IMR-90 (cell line): ENCODE results near the gene SCTR. TPM values are rescaled to one million over a fixed set of nuclear protein-coding genes. Genes with fewer than 3 reads are reported as not detected.

Experiments used
- ATAC-seq: fragments of 200-7000 bp; cut with Tn5 transposase; 2 replicates; pipeline ENCODE4 v1.9.1; 2020; ENCODE audit warnings: low read depth, mild to moderate bottlenecking, moderate library complexity
- BruUV-seq: library from RNA; stranded (reverse); fragments of 400-500 nt; replicated peaks from 2 replicates; lab custom pipeline; 2021; lab: Mats Ljungman, UMichigan
- CTCF ChIA-PET: fragments of 300-600 bp; formaldehyde crosslinking; extraction: SDS; loops from one replicate; lab custom pipeline; 2021; ENCODE audit warnings: antibody characterized with exemption; lab: Yijun Ruan, JAX
- POLR2A ChIA-PET: fragments of 300-600 bp; sonication (Branson Sonifier 250); formaldehyde crosslinking; loops from one replicate; lab custom pipeline; 2022; ENCODE audit warnings: antibody characterized with exemption; ENCODE audit not compliant: unreplicated experiment; lab: Charles Lee
- DNase-seq: peaks from one replicate; pipeline ENCODE4 v3.0.0; 2013
- H2AFZ ChIP-seq: replicated peaks from 2 replicates; pipeline ENCODE3; 2013; ENCODE audit warnings: low read length, mild to moderate bottlenecking; ENCODE audit not compliant: poor library complexity
- H2AK5ac ChIP-seq: 2 replicates; pipeline ENCODE4 v1.6.1; 2013; ENCODE audit warnings: low read depth, low read length, inconsistent platforms
- H2AK9ac ChIP-seq: replicated peaks from 2 replicates; pipeline ENCODE3; 2013; ENCODE audit warnings: mild to moderate bottlenecking, low read depth, low read length, moderate library complexity; ENCODE audit not compliant: poor library complexity
- H2BK120ac ChIP-seq: 2 replicates; pipeline ENCODE4 v1.6.1; 2013; ENCODE audit warnings: low read depth, low read length, inconsistent platforms
- H2BK15ac ChIP-seq: 3 replicates; pipeline ENCODE4 v1.6.1; 2013; ENCODE audit warnings: low read depth, low read length, inconsistent platforms
- H2BK20ac ChIP-seq: 2 replicates; pipeline ENCODE4 v1.6.1; 2013; ENCODE audit warnings: low read depth, mild to moderate bottlenecking, inconsistent platforms, low read length, moderate library complexity
- H2BK5ac ChIP-seq: 2 replicates; pipeline ENCODE4 v1.6.1; 2013; ENCODE audit warnings: mild to moderate bottlenecking, low read depth, low read length, inconsistent platforms; ENCODE audit not compliant: poor library complexity, severe bottlenecking
- H3K14ac ChIP-seq: replicated peaks from 2 replicates; pipeline ENCODE4 v1.6.1; 2013; ENCODE audit warnings: low read depth, low read length, inconsistent platforms
- H3K18ac ChIP-seq: 2 replicates; pipeline ENCODE4 v1.6.1; 2013; ENCODE audit warnings: low read depth, low read length, control low read depth
- H3K23ac ChIP-seq: 2 replicates; pipeline ENCODE4 v1.6.1; 2013; ENCODE audit warnings: low read depth, low read length, inconsistent platforms
- H3K27ac ChIP-seq: 2 replicates; pipeline ENCODE4 v1.5.1; 2013; ENCODE audit warnings: mild to moderate bottlenecking, control low read depth, low read length; ENCODE audit not compliant: insufficient read depth
- H3K27me3 ChIP-seq: 2 replicates; pipeline ENCODE4 v1.6.1; 2013; ENCODE audit warnings: low read length; ENCODE audit not compliant: control insufficient read depth, insufficient read depth
- H3K36me3 ChIP-seq: 2 replicates; pipeline ENCODE4 v1.6.1; 2013; ENCODE audit warnings: low read length, mixed read lengths; ENCODE audit not compliant: control insufficient read depth, insufficient read depth
- H3K4ac ChIP-seq: 2 replicates; pipeline ENCODE4 v1.6.1; 2013; ENCODE audit warnings: low read depth, low read length, inconsistent platforms
- H3K4me1 ChIP-seq: 2 replicates; pipeline ENCODE4 v1.6.1; 2013; ENCODE audit warnings: low read length, mixed read lengths; ENCODE audit not compliant: control insufficient read depth, insufficient read depth
- H3K4me2 ChIP-seq: 2 replicates; pipeline ENCODE4 v1.6.1; 2013; ENCODE audit warnings: low read depth, mild to moderate bottlenecking, control low read depth, low read length, moderate library complexity
- H3K4me3 ChIP-seq: 2 replicates; pipeline ENCODE4 v1.5.1; 2013; ENCODE audit warnings: low read depth, mild to moderate bottlenecking, control low read depth, low read length, moderate library complexity; ENCODE audit not compliant: insufficient read depth
- H3K56ac ChIP-seq: 2 replicates; pipeline ENCODE4 v1.6.1; 2013; ENCODE audit warnings: low read length, inconsistent platforms; ENCODE audit not compliant: insufficient read depth; ENCODE audit errors: extremely low read depth
- H3K79me1 ChIP-seq, 2 experiments: 2 replicates each; pipeline ENCODE4 v1.6.1; 2013; ENCODE audit warnings: low read length in 2 of 2, inconsistent platforms in 1 of 2, low read depth in 1 of 2
- H3K9ac ChIP-seq: 2 replicates; pipeline ENCODE4 v1.6.1; 2013; ENCODE audit warnings: low read depth, low read length, control low read depth
- H3K9me1 ChIP-seq: 2 replicates; pipeline ENCODE4 v1.6.1; 2013; ENCODE audit warnings: low read length, inconsistent platforms; ENCODE audit not compliant: insufficient read depth
- H3K9me3 ChIP-seq: 2 replicates; pipeline ENCODE4 v1.6.1; 2013; ENCODE audit warnings: low read length; ENCODE audit not compliant: control insufficient read depth, insufficient read depth
- H4K20me1 ChIP-seq: 2 replicates; pipeline ENCODE4 v1.6.1; 2013; ENCODE audit warnings: low read length, inconsistent platforms; ENCODE audit not compliant: insufficient read depth
- H4K5ac ChIP-seq: 2 replicates; pipeline ENCODE4 v1.6.1; 2013; ENCODE audit warnings: mild to moderate bottlenecking, low read depth, low read length, control low read depth
- H4K8ac ChIP-seq, 2 experiments: 2 replicates each; pipeline ENCODE4 v1.6.1; 2013; ENCODE audit warnings: low read depth in 2 of 2, low read length in 2 of 2, control low read depth in 1 of 2, inconsistent platforms in 1 of 2
- H4K91ac ChIP-seq: 2 replicates; pipeline ENCODE4 v1.6.1; 2013; ENCODE audit warnings: low read depth, low read length, inconsistent platforms; ENCODE audit not compliant: insufficient read depth
- CEBPB ChIP-seq: IDR thresholded peaks from 2 replicates; pipeline ENCODE4 v1.6.1; 2012; ENCODE audit warnings: low read depth, low read length, improper control_type of control experiment
- CHD1 ChIP-seq: IDR thresholded peaks from 2 replicates; pipeline ENCODE4 v1.6.1; 2012; ENCODE audit warnings: low read depth, low read length, improper control_type of control experiment
- FOS ChIP-seq: fragments of 150-350 bp; IDR thresholded peaks from 2 replicates; pipeline ENCODE4 v1.6.1; 2016; ENCODE audit warnings: low read depth, low read length
- MAFK ChIP-seq: IDR thresholded peaks from 2 replicates; pipeline ENCODE4 v1.6.1; 2012; ENCODE audit warnings: low read depth, low read length, improper control_type of control experiment
- MAZ ChIP-seq: IDR thresholded peaks from 2 replicates; pipeline ENCODE4 v1.6.1; 2012; ENCODE audit warnings: low read depth, mild to moderate bottlenecking, low read length, improper control_type of control experiment, moderate library complexity, borderline replicate concordance
- NFE2L2 ChIP-seq: fragments of 150-350 bp; IDR thresholded peaks from 2 replicates; pipeline ENCODE4 v1.6.1; 2016; ENCODE audit warnings: low read depth, mild to moderate bottlenecking, low read length
- POLR2A ChIP-seq: IDR thresholded peaks from 2 replicates; pipeline ENCODE4 v1.6.1; 2012; ENCODE audit warnings: mild to moderate bottlenecking, low read depth, low read length
- RCOR1 ChIP-seq: IDR thresholded peaks from 2 replicates; pipeline ENCODE4 v1.6.1; 2012; ENCODE audit warnings: mild to moderate bottlenecking, low read length, improper control_type of control experiment; ENCODE audit not compliant: insufficient replicate concordance
- SMC3 ChIP-seq: fragments of 150-350 bp; IDR thresholded peaks from 2 replicates; pipeline ENCODE4 v1.6.1; 2016; ENCODE audit warnings: low read depth, mild to moderate bottlenecking, antibody characterized with exemption, low read length, moderate library complexity
- WGBS, 2 experiments: methylation state at CpG; one replicate each; pipeline versions ENCODE4 v1.1.5 to v1.1.7; 2013; ENCODE audit warnings: missing lambda C conversion rate in 2 of 2; ENCODE audit not compliant: insufficient read length in 1 of 2; ENCODE audit errors: extremely low coverage in 2 of 2; 5-methylcytosine and 5-hydroxymethylcytosine counted together
- dilution Hi-C: fragments of 300-500 bp; cut with HindIII; formaldehyde crosslinking; loops from one replicate; pipeline ENCODE4 v1.14.3; 2018; ENCODE audit warnings: low sequenced_read_pairs; ENCODE audit not compliant: unreplicated experiment
- in situ Hi-C: fragments of 300-500 bp; cut with MboI; formaldehyde crosslinking; loops from 3 replicates; pipeline ENCODE4 v1.14.3; 2019; ENCODE audit warnings: low sequenced_read_pairs, inconsistent platforms, mixed read lengths
- intact Hi-C: fragments of 100-400 bp; cut with micrococcal nuclease; formaldehyde crosslinking; loops from 2 replicates; pipeline ENCODE4 v1.10.0; 2022
- polyA plus RNA-seq, 3 experiments: library from polyadenylated mRNA; depleted of rRNA; stranded (reverse); fragments of >200 nt; gene quantifications; 2 replicates each; pipeline ENCODE4 v1.2.3, GENCODE V29; 2012; ENCODE audit warnings: low replicate concordance in 1 of 3
- total RNA-seq: library from RNA; depleted of rRNA; stranded (reverse); fragments of >200 nt; gene quantifications from 2 replicates; pipeline ENCODE4 v1.2.3, GENCODE V29; 2012
- TF ChIP-seq, protein P1 (sequence below): fragments of 150-350 bp; IDR thresholded peaks from 2 replicates; pipeline ENCODE4 v1.6.1; 2017; ENCODE audit warnings: mild to moderate bottlenecking, antibody characterized with exemption, low read length, low read depth
- TF ChIP-seq, protein P2 (sequence below): fragments of 150-350 bp; IDR thresholded peaks from 2 replicates; pipeline ENCODE4 v1.6.1; 2016; ENCODE audit warnings: low read depth, mild to moderate bottlenecking, low read length, moderate library complexity, borderline replicate concordance
- TF ChIP-seq, protein P3 (sequence below): conservative IDR thresholded peaks from 2 replicates; pipeline ENCODE4 v1.5.1; 2012; ENCODE audit warnings: mild to moderate bottlenecking, low read depth, low read length, improper control_type of control experiment

Gene SCTR
- total and polyA plus RNA-seq, 2 of the 4 experiments (the other 2 are of a cell fraction) = not detected

DNA sequence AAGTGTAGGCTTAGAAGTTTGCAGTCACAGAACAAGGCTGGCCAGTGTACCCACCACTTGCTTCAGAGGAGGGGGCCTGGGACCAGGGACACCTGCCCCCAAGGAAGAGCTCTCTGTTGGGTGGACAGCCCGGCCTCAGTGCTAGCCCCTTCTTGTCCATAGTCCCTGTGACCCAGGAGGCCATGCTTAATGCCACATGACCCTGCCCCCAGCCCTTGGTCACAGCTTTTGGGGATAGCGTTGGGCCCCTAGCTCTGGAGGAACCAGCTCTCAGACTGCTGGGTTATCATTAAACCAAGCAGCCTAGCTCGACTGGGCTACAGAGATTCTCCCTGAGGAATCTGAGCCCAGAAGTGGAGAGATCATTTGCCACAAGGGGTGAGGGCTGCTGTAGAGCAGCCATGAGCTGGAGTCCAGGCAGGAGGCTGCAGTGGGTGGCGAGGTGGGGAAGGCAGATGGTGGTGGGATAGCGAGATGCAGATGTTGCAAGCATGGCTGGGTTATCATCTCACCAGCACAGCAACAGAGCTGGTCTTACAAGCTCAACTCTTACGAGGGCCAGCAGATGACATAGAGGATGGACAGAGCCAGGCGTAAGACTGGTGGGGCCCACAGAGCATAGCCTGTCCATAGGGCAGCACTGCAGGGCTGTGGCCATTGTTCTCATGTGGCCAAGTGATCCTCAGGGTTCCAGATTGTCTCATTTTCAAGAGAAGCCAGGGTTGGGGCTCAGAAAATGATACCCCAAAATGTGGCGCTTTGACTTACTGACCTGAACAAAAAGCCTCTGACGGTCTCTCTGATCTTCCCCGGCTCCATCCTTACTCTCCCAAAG lies 99.8 kb downstream of the SCTR start:
- TF ChIP-seq CEBPB (no peak), FOS (no peak), MAFK (no peak), NFE2L2 (no peak), RCOR1 (no peak), MAZ (no peak), SMC3 (no peak), POLR2A (no peak), CHD1 (no peak)
- TF ChIP-seq, protein P1, sequence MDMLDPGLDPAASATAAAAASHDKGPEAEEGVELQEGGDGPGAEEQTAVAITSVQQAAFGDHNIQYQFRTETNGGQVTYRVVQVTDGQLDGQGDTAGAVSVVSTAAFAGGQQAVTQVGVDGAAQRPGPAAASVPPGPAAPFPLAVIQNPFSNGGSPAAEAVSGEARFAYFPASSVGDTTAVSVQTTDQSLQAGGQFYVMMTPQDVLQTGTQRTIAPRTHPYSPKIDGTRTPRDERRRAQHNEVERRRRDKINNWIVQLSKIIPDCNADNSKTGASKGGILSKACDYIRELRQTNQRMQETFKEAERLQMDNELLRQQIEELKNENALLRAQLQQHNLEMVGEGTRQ = no peak
- TF ChIP-seq, protein P2, sequence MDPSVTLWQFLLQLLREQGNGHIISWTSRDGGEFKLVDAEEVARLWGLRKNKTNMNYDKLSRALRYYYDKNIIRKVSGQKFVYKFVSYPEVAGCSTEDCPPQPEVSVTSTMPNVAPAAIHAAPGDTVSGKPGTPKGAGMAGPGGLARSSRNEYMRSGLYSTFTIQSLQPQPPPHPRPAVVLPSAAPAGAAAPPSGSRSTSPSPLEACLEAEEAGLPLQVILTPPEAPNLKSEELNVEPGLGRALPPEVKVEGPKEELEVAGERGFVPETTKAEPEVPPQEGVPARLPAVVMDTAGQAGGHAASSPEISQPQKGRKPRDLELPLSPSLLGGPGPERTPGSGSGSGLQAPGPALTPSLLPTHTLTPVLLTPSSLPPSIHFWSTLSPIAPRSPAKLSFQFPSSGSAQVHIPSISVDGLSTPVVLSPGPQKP = no peak
- TF ChIP-seq, protein P3, sequence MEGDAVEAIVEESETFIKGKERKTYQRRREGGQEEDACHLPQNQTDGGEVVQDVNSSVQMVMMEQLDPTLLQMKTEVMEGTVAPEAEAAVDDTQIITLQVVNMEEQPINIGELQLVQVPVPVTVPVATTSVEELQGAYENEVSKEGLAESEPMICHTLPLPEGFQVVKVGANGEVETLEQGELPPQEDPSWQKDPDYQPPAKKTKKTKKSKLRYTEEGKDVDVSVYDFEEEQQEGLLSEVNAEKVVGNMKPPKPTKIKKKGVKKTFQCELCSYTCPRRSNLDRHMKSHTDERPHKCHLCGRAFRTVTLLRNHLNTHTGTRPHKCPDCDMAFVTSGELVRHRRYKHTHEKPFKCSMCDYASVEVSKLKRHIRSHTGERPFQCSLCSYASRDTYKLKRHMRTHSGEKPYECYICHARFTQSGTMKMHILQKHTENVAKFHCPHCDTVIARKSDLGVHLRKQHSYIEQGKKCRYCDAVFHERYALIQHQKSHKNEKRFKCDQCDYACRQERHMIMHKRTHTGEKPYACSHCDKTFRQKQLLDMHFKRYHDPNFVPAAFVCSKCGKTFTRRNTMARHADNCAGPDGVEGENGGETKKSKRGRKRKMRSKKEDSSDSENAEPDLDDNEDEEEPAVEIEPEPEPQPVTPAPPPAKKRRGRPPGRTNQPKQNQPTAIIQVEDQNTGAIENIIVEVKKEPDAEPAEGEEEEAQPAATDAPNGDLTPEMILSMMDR = no peak
- Histone ChIP-seq H4K5ac (no peak overlapping the region), H3K14ac (no peak overlapping the region), H3K27ac (no peak overlapping the region), H3K4me3 (no peak overlapping the region), H2BK5ac (no peak overlapping the region), H3K18ac (no peak overlapping the region), H3K9me1 (no peaks in the 10 kb centered on the region), H3K4me1 (no peaks in the 10 kb centered on the region), H3K4me2 (no peak overlapping the region), H2BK15ac (no peak overlapping the region), H3K4ac (no peak overlapping the region), H3K56ac (no peak overlapping the region), H4K91ac (no peak overlapping the region), H2AK5ac (no peak overlapping the region), H4K20me1 (no peaks in the 10 kb centered on the region), H2BK20ac (no peak overlapping the region), H3K9ac (no peak overlapping the region), H4K8ac (no peak overlapping the region), H3K9me3 (no peaks in the 10 kb centered on the region), H3K36me3 (no peaks in the 10 kb centered on the region), H3K27me3 (peaks cover 39% of the 10 kb centered on the region), H3K23ac (no peak overlapping the region), H3K79me1 (no peaks in the 10 kb centered on the region), H2BK120ac (no peak overlapping the region), H2AK9ac (no peak overlapping the region), H2AFZ (no peak overlapping the region)
- DNase-seq (no peak), ATAC-seq (no peak)
- POLR2A ChIA-PET = no interaction called here
- CTCF ChIA-PET = no interaction called here
- 77% methylated on average over 6 of the region's 10 CpGs; no CpG with 5 or more reads in 1 of the 2 experiments for WGBS, 2 experiments
- no TSS peak for BruUV-seq
- intact Hi-C loops (no loop called here), dilution Hi-C loops (no loop called here), in situ Hi-C loops (no loop called here)
